Activated T-helper 1 cell treated with anti-CD3 and anti-CD28 coated beads, Interleukin-12 subunit alpha, Interleukin-12 subunit beta, Interleukin-2, Interleukin-4 antibody, amounts not matched to agents 30 ng/mL and 10 ng/mL and 1 ng/mL, durations not matched to agents 14 hours and 24 hours and 36 hours (primary cell): ENCODE results near the gene ARHGAP18. TPM values are rescaled to one million over a fixed set of nuclear protein-coding genes. Genes with fewer than 3 reads are reported as not detected.

Source experiments
- DNase-seq: peaks from one replicate; pipeline ENCODE4 v3.0.0; 2021; ENCODE audit warnings: low spot score
- H3K27ac Mint-ChIP-seq: one replicate; pipeline ENCODE4 v1.8.0; 2021; ENCODE audit warnings: mild to moderate bottlenecking, mixed read lengths
- H3K27me3 Mint-ChIP-seq: one replicate; pipeline ENCODE4 v1.8.0; 2022; ENCODE audit warnings: mild to moderate bottlenecking, moderate library complexity, mixed read lengths; ENCODE audit not compliant: insufficient read depth
- H3K36me3 Mint-ChIP-seq: one replicate; pipeline ENCODE4 v1.8.0; 2021; ENCODE audit warnings: low read depth, mixed read lengths
- H3K4me1 Mint-ChIP-seq: one replicate; pipeline ENCODE4 v1.8.0; 2021; ENCODE audit warnings: low read depth, mixed read lengths
- H3K4me3 Mint-ChIP-seq: one replicate; pipeline ENCODE4 v1.8.0; 2021; ENCODE audit warnings: mild to moderate bottlenecking, moderate library complexity, mixed read lengths
- H3K9me3 Mint-ChIP-seq: one replicate; pipeline ENCODE4 v1.8.0; 2021; ENCODE audit warnings: mixed read lengths
- intact Hi-C: fragments of 100-400 bp; cut with micrococcal nuclease; formaldehyde crosslinking; loops from one replicate; pipeline ENCODE4 v1.15.1; 2024
- total RNA-seq: library from RNA; stranded (reverse); gene quantifications from 2 replicates; pipeline ENCODE4 v1.2.3, GENCODE V29; 2022

Gene ARHGAP18
- total RNA-seq, 1 donor from 2014 or later: 5.0 TPM

DNA sequence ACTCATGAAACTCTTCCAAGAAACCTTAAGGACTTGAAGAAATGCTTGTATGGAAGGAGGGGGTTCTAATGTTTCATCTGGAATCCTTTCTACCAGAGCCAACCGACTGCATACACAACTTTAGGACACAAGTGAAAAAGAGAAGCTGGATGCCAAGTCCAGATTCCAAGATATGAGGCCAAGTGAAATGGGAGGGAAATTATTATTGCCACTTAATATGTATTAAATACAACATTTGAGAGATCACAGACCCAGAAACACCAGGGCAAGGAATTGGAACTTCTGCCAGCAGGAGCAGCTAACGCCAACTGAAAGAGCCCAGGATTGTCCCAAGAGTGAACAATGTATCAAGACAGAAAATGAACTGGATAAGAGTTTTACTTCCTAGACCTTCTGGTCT lies 144.2 kb downstream of the ARHGAP18 start:
- Mint-ChIP-seq H3K4me3 (no peak overlapping the region), H3K27me3 (peaks cover 10% of the 10 kb centered on the region), H3K36me3 (peaks cover 1% of the 10 kb centered on the region), H3K4me1 (no peaks in the 10 kb centered on the region), H3K27ac (no peak overlapping the region), H3K9me3 (no peaks in the 10 kb centered on the region)
- DNase-seq: no peak
- intact Hi-C loops: loop anchor here (2.0 kb wide), 2 partner anchors 195 to 841 kb away; no protein-coding TSS in a partner anchor

DNA sequence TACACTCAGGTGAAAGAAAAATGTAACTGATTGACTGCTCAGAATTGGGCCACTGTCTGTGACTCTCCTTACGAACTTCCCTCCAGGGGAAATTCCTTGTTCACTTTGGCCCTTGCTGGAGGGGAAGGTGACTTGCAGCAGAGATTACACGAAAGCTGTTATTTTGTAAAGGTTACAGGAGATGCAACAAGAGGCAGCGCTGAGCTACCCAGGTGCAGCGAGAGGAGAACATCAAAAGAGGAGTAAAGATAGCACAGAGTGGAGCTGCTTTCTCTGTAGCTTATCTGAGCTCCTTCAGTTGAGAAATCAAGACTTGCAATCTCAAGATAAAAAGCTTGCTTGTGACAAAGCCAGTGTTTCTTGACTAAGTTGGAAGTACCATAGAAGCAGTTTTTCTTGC lies 144.6 kb downstream of the ARHGAP18 start:
- Mint-ChIP-seq H3K27me3 (peaks cover 10% of the 10 kb centered on the region), H3K36me3 (peaks cover 1% of the 10 kb centered on the region), H3K4me3 (no peak overlapping the region), H3K4me1 (no peaks in the 10 kb centered on the region), H3K9me3 (no peaks in the 10 kb centered on the region), H3K27ac (no peak overlapping the region)
- DNase-seq: no peak
- intact Hi-C loops: no loop called here

DNA sequence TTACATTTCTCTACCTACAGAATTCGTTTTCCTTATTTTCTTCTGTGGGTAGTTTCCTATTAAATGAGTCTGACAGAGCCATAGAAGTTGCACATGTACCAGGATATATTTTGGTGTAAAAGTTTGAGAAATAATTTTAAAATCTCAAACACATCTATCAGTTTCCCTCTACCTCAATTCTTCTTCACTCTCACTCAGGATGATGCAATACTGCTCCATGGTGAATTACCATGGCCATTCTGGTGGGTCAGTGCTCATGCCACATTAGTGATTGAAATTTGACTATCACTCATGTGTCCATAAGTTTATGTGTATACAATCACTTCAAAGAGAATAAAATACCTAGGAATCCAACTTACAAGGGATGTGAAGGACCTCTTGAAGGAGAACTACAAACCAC lies 151.7 kb downstream of the ARHGAP18 start:
- no peaks in the 10 kb centered on the region for H3K9me3 Mint-ChIP-seq
- intact Hi-C loops: no loop called here
- H3K36me3 Mint-ChIP-seq: no peaks in the 10 kb centered on the region
- DNase-seq: no peak
- H3K27ac Mint-ChIP-seq: no peak overlapping the region
- H3K27me3 Mint-ChIP-seq: peaks cover 6% of the 10 kb centered on the region
- H3K4me1 Mint-ChIP-seq: no peaks in the 10 kb centered on the region
- no peak overlapping the region for H3K4me3 Mint-ChIP-seq

DNA sequence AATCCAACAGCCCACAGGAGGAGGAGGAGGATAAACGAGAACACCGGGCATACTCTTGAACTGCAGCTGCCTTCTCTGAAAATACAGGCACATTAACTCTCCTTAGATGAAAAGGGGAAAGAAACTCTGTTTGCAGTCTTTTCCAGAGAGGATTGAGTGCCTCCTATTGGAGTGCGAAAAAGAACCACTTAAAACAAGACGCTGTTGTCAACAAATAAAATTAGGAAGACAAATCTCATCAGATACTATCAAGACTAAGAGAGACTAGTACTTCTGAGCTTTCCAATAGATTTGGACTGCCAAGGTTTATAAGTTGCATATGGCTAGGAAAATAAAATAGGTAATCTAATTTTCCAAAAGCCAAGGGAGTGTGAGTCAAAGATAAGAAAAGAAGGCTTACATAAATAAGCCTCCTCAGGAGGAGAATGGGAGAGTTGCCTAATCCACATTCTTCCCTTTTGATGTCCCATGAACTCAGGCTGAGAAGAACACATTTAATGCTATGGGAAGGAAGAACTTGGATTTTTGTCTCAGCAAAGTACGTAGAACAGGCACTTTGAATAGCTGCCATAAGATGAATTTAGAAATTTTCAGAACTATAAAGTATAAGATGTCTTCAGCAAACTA lies 154.7 kb downstream of the ARHGAP18 start:
- Mint-ChIP-seq H3K36me3 (no peaks in the 10 kb centered on the region), H3K27ac (no peak overlapping the region), H3K27me3 (peaks cover 12% of the 10 kb centered on the region), H3K4me3 (no peak overlapping the region), H3K4me1 (no peaks in the 10 kb centered on the region), H3K9me3 (no peaks in the 10 kb centered on the region)
- intact Hi-C loops: no loop called here
- no peak for DNase-seq

DNA sequence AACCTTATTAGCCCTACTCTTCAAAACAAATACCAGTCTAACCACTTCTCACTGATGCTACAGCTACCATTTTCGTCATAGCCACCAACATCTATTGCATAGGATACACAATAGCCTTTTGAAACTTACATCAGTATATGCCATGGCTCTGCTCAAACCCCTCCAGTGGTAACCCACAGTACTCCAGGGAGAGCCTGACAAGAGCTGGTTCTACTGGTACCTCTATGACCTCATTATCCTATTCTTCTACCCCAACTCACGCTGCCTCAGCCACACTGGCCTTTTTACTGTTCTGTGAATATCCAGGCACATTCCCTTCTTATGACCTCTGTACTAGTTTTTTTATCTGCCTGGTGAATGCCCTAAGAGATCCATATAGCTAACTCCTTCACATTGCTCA lies 157.6 kb downstream of the ARHGAP18 start:
- H3K4me3 Mint-ChIP-seq: no peak overlapping the region
- H3K27me3 Mint-ChIP-seq: peaks cover 12% of the 10 kb centered on the region
- intact Hi-C loops: no loop called here
- H3K27ac Mint-ChIP-seq: no peak overlapping the region
- DNase-seq: no peak
- no peaks in the 10 kb centered on the region for H3K4me1 Mint-ChIP-seq
- no peaks in the 10 kb centered on the region for H3K36me3 Mint-ChIP-seq
- no peaks in the 10 kb centered on the region for H3K9me3 Mint-ChIP-seq

DNA sequence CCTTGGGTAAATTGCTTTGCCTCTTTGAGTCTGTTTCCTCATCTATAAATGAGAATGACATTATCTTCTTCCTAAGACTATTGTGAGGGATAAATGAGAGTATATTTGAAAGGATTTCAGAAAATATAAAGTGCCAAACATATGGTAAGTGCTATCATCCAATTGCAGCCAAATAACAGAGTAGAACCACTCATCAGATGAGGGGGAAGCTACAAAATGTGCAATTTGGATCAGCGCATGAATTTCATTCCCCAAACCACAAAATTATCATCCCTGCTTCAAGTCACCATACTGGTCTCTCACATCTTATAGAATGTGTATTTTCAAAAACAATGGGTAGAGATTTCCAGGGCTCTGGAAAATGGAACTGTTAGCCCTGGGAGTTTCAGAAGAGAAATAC lies 158.5 kb downstream of the ARHGAP18 start:
- H3K27ac Mint-ChIP-seq: no peak overlapping the region
- DNase-seq: no peak
- intact Hi-C loops: no loop called here
- H3K9me3 Mint-ChIP-seq: no peaks in the 10 kb centered on the region
- H3K27me3 Mint-ChIP-seq: peaks cover 12% of the 10 kb centered on the region
- no peaks in the 10 kb centered on the region for H3K4me1 Mint-ChIP-seq
- H3K36me3 Mint-ChIP-seq: no peaks in the 10 kb centered on the region
- no peak overlapping the region for H3K4me3 Mint-ChIP-seq

DNA sequence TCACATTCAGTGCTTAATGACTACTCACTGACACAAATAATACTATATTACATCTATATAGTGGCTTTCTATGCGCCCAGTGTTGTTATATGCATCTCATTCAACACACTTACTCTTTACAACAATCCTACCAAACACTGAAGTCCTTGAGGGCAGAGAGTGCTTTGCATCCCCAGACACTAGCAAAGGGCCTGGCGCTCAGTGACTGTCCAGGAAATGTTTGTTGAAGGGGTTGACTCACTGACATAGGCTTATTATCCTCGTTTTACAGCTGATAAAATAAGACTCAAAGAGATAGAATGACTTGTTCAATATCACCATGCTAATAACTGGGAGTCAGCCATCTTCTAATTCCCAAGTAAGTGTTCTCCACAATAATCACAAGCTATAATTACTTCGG lies 163.3 kb downstream of the ARHGAP18 start:
- intact Hi-C loops: no loop called here

DNA sequence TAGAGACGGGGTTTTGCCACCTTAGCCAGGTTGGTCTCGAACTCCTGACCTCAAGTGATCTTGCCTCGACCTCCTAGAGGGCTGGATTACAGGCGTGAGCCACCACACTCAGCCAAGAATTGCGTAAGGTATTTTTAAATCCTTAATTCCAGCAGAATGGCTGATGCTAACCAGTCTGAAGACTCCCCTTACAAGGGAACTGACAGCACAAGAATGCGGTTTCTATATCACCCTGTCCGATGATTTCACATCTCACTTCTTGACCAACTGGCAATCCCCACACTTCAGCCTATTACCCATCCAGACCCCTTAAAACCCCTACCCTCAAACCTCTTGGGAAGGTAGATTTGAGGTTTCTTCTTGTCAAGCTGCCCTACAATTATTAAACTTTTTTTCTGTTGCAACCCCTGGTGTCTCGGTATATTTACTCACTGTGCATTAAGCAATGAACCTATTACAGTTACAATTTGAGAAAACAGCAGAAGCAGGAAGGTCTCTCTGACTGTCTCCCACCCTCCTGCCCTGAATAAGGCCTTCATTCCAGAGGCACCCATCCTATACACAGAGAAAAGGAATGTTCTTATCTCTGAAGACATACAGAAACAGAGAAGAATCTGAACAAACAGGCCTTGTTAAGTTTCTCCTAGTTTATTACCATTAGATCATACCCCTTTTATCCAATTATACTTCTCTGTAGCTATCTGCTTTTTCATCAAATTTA lies 164.9 kb downstream of the ARHGAP18 start:
- no peak for DNase-seq
- Mint-ChIP-seq H3K4me1 (no peaks in the 10 kb centered on the region), H3K9me3 (no peaks in the 10 kb centered on the region), H3K27me3 (no peaks in the 10 kb centered on the region), H3K27ac (no peak overlapping the region), H3K4me3 (no peak overlapping the region), H3K36me3 (no peaks in the 10 kb centered on the region)
- intact Hi-C loops: no loop called here

More for the DNA sequence above, 163.3 kb downstream of the ARHGAP18 start:
- Mint-ChIP-seq H3K27me3 (peaks cover 3% of the 10 kb centered on the region), H3K4me1 (no peaks in the 10 kb centered on the region), H3K36me3 (no peaks in the 10 kb centered on the region), H3K4me3 (no peak overlapping the region), H3K27ac (no peak overlapping the region), H3K9me3 (no peaks in the 10 kb centered on the region)
- DNase-seq: no peak

DNA sequence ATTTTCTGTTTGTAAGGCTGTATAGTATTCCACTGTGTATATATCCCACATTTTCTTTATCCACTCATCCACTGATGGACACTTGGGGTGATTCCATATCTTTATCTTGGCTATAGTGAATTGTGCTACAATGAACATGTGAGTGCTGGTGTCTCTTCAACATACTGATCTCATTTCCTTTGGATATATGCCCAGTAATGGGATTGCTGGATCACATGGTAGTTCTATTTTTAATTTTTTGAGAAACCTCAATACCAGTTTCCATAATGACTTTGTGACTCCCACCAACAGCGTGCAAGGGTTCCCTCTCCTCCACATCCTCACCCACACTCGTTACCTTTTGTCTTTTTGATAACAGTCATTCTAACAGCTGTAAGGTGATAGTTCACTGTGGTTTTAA lies 166.0 kb downstream of the ARHGAP18 start:
- Mint-ChIP-seq H3K9me3 (no peaks in the 10 kb centered on the region), H3K36me3 (no peaks in the 10 kb centered on the region), H3K27ac (no peak overlapping the region), H3K4me3 (no peak overlapping the region), H3K27me3 (peaks cover 1% of the 10 kb centered on the region), H3K4me1 (no peaks in the 10 kb centered on the region)
- intact Hi-C loops: no loop called here
- no peak for DNase-seq

DNA sequence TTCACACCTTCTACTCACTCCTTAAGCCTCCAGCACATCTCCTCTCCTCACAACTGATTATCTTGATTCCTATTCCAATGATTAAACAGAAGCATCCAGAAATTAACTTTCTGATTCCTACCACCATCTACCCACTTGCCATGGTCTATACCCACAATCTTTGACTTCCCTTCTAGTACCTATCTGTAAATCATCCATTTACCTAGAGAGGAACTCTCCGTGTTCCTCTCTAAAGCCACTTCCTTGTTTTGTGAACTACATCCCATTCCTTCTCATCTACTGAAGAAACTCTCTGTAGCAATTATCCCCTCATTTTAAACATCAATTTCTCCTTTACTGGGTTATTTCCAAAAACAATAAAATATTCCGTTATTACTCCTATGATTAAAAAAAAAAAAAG lies 167.3 kb downstream of the ARHGAP18 start:
- intact Hi-C loops: no loop called here
- Mint-ChIP-seq H3K4me3 (no peak overlapping the region), H3K9me3 (no peaks in the 10 kb centered on the region), H3K4me1 (no peaks in the 10 kb centered on the region), H3K27me3 (peaks cover 1% of the 10 kb centered on the region), H3K27ac (no peak overlapping the region), H3K36me3 (no peaks in the 10 kb centered on the region)
- DNase-seq: no peak

DNA sequence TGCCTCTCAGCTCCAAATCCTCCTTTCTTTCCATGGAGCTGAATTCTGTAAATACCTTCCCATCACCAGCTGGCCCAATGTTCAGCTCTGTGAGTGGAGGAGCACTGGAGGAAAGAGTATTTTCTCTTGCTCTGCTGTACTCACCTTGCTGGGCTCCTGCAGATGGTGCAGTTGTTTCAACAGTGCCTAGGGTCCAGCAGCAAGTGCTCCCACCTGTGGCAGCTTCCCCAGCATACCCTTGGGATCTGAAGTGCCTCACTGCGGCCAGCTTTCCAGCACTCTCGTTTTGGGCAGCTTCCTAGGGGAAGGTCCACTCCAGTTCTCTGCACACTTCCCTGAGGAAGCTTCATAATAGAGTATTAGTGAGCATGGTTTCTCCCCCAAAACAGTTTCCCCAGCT lies 170.9 kb downstream of the ARHGAP18 start:
- H3K27me3 Mint-ChIP-seq: peaks cover 5% of the 10 kb centered on the region
- no peaks in the 10 kb centered on the region for H3K9me3 Mint-ChIP-seq
- H3K4me3 Mint-ChIP-seq: no peak overlapping the region
- intact Hi-C loops: no loop called here
- no peak overlapping the region for H3K27ac Mint-ChIP-seq
- H3K36me3 Mint-ChIP-seq: no peaks in the 10 kb centered on the region
- no peaks in the 10 kb centered on the region for H3K4me1 Mint-ChIP-seq
- DNase-seq: no peak

DNA sequence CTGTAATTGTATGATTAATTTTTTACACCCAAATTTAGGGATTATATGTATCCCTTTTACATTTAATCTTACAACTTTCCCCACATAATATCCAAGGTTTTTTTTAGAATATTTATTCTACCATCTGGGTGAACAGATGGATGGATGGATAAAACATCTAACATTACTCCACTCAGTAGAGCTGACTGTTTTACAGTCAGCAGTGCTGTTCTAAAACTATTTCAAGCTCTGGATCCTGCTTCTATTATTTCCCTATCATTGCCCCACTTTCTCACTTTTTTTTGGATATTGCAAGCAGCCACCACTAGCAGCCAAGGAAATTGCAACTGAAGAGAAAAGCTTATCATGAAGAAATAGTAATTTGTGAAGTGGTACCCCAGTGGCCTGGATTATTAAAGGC lies 173.7 kb downstream of the ARHGAP18 start:
- Mint-ChIP-seq H3K36me3 (no peaks in the 10 kb centered on the region), H3K27ac (no peak overlapping the region), H3K4me3 (no peak overlapping the region), H3K9me3 (no peaks in the 10 kb centered on the region), H3K4me1 (no peaks in the 10 kb centered on the region), H3K27me3 (peaks cover 5% of the 10 kb centered on the region)
- intact Hi-C loops: no loop called here
- no peak for DNase-seq

DNA sequence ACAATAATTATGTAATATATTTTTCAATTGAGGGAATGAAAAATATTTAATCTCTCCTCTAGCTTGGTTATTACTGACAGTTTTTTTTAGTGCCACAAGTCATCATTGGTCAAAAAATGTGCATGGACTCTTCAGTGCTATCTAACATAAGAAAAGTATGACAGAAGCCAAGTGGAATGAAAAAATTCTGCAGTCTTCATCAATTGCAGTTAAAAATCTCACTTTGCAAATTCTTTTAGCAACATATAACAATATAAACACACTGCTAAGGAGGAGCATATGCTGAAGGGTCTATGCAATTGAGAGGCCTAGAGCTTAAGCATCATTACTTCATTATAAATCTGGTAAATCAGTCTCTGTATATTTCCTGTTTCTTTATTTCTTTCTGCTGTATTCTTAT lies 175.1 kb downstream of the ARHGAP18 start:
- intact Hi-C loops: no loop called here
- peaks cover 9% of the 10 kb centered on the region for H3K27me3 Mint-ChIP-seq
- no peak for DNase-seq
- no peaks in the 10 kb centered on the region for H3K36me3 Mint-ChIP-seq
- no peaks in the 10 kb centered on the region for H3K4me1 Mint-ChIP-seq
- no peak overlapping the region for H3K4me3 Mint-ChIP-seq
- no peak overlapping the region for H3K27ac Mint-ChIP-seq
- no peaks in the 10 kb centered on the region for H3K9me3 Mint-ChIP-seq
